ENCODE measurements around the gene RHBG. TPM values are rescaled to one million over a fixed set of nuclear protein-coding genes. Genes with fewer than 3 reads are reported as not detected.

The RHBG gene
- polyA plus RNA-seq, 1 donor from 2014 or later, result not detected

GRCh38 chr1:156365754-156366153 lies 3.3 kb upstream of the RHBG start:
- Histone ChIP-seq H3K4me2 (ENCODE audit: low read length) (no peak overlapping the region), H3K9me2 (ENCODE audit: insufficient read depth, low read length) (no peaks in the 10 kb centered on the region), H3K4me3 (ENCODE audit: low read length) (no peak overlapping the region), H2AFZ (ENCODE audit: low read depth, low read length) (no peak overlapping the region), H3F3A (ENCODE audit: insufficient read depth, low read length, poor library complexity, severe bottlenecking) (no peaks in the 10 kb centered on the region), H4K20me1 (ENCODE audit: insufficient read depth) (no peaks in the 10 kb centered on the region), H3K79me2 (replicated peaks; ENCODE audit: insufficient read depth, low read length) (no peaks in the 10 kb centered on the region), H3K9me3 (ENCODE audit: low read length) (no peaks in the 10 kb centered on the region), H3K9ac (ENCODE audit: low read length) (no peak overlapping the region), H3K36me3 (ENCODE audit: insufficient read depth, low read length) (no peaks in the 10 kb centered on the region), H3K27ac (ENCODE audit: low read length) (no peak overlapping the region), H3K27me3 (ENCODE audit: insufficient read depth, low read depth, low read length) (peaks cover 27% of the 10 kb centered on the region)
- TF ChIP-seq EP300 (conservative IDR thresholded peaks at IDR 0.05; ENCODE audit: poor library complexity, severe bottlenecking), result no peak
- TF ChIP-seq TAF1 (IDR thresholded peaks at IDR 0.05; ENCODE audit: low read depth), result no peak
- TF ChIP-seq REST (IDR thresholded peaks at IDR 0.05; ENCODE audit: borderline replicate concordance), result no peak
- TF ChIP-seq POLR2AphosphoS5 (IDR thresholded peaks at IDR 0.05), result no peak
- no peak for TF ChIP-seq MXI1 (conservative IDR thresholded peaks at IDR 0.05; ENCODE audit: poor library complexity, severe bottlenecking)
- TF ChIP-seq EZH2 (IDR thresholded peaks at IDR 0.05; ENCODE audit: borderline replicate concordance, insufficient read depth, low read length, poor library complexity, severe bottlenecking), result no peak
- no peak for TF ChIP-seq CTCF (IDR thresholded peaks at IDR 0.05; ENCODE audit: poor library complexity, severe bottlenecking)
- TF ChIP-seq SMC3 (conservative IDR thresholded peaks at IDR 0.05; ENCODE audit: poor library complexity), result no peak
- TF ChIP-seq RAD21 (conservative IDR thresholded peaks at IDR 0.05), result no peak

GRCh38 chr1:156366378-156367166 lies 2.4 kb upstream of the RHBG start:
- Histone ChIP-seq H2AFZ (ENCODE audit: low read depth, low read length) (no peak overlapping the region), H3F3A (ENCODE audit: insufficient read depth, low read length, poor library complexity, severe bottlenecking) (no peaks in the 10 kb centered on the region), H3K36me3 (ENCODE audit: insufficient read depth, low read length) (no peaks in the 10 kb centered on the region), H4K20me1 (ENCODE audit: insufficient read depth) (no peaks in the 10 kb centered on the region), H3K27me3 (ENCODE audit: insufficient read depth, low read depth, low read length) (peaks cover 29% of the 10 kb centered on the region), H3K9me2 (ENCODE audit: insufficient read depth, low read length) (no peaks in the 10 kb centered on the region), H3K4me3 (ENCODE audit: low read length) (no peak overlapping the region), H3K9me3 (ENCODE audit: low read length) (no peaks in the 10 kb centered on the region), H3K79me2 (replicated peaks; ENCODE audit: insufficient read depth, low read length) (no peaks in the 10 kb centered on the region), H3K9ac (ENCODE audit: low read length) (no peak overlapping the region), H3K4me2 (ENCODE audit: low read length) (no peak overlapping the region), H3K27ac (ENCODE audit: low read length) (no peak overlapping the region)
- TF ChIP-seq RAD21 (conservative IDR thresholded peaks at IDR 0.05) (no peak), TAF1 (IDR thresholded peaks at IDR 0.05; ENCODE audit: low read depth) (no peak), POLR2AphosphoS5 (IDR thresholded peaks at IDR 0.05) (no peak), MXI1 (conservative IDR thresholded peaks at IDR 0.05; ENCODE audit: poor library complexity, severe bottlenecking) (no peak), SMC3 (conservative IDR thresholded peaks at IDR 0.05; ENCODE audit: poor library complexity) (no peak), REST (IDR thresholded peaks at IDR 0.05; ENCODE audit: borderline replicate concordance) (no peak), EZH2 (IDR thresholded peaks at IDR 0.05; ENCODE audit: borderline replicate concordance, insufficient read depth, low read length, poor library complexity, severe bottlenecking) (no peak), CTCF (IDR thresholded peaks at IDR 0.05; ENCODE audit: poor library complexity, severe bottlenecking) (no peak), EP300 (conservative IDR thresholded peaks at IDR 0.05; ENCODE audit: poor library complexity, severe bottlenecking) (no peak)

Data from neural cell (in vitro differentiated cells).